ENCODE measurements around the gene HDAC1. TPM values are rescaled to one million over a fixed set of nuclear protein-coding genes. Genes with fewer than 3 reads are reported as not detected.

Gene HDAC1
- total and polyA plus RNA-seq, 2 of the 13 experiments (the other 11 are each of a cell fraction or from before 2014, with no cell fraction given): 93.5 to 189 TPM

DNA sequence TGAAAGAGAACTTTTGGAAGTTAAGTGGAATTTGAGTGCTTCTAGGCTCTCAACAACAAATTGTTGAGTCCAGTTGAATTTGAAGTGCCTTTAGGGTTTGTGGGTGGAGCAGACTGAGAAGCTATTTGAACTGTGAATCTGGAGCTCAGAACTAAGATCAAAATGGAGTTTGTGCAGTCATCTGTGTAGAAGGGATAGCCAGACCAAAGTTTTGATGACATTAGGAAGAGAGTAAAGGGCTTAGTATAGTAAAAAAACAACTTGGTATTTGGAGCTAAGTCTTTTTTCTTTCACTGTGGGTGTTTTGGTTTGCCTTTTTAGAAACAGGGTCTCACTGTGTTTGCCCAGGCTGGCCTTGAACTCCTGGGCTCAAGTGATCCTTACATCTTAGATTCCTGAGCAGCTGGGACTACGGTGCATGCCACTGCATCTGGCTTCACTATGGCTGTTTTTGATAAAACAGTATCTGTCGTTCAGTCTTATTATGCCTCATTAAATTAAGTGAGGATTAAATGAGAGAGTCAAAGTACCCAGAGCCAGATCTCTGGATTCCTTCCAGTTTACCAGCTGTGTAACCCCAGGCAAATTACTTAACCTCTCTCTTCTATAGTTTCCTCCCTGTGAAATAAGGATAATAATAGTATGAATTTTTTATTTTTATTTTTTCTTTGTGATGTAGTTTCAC lies 20.0 kb downstream of the HDAC1 start (continued):
- TF ChIP-seq ZNF710 (CRISPR knock-in tag; IDR thresholded peaks at IDR 0.05; ENCODE audit: borderline replicate concordance) (peak; percentile 24; the same call in 1 of the 2 replicates), MED1 (CRISPR knock-in tag; IDR thresholded peaks at IDR 0.05) (peak; percentile 47), NRL (CRISPR knock-in tag; IDR thresholded peaks at IDR 0.05; ENCODE audit: borderline replicate concordance) (no peak), HMG20B (CRISPR knock-in tag; conservative IDR thresholded peaks at IDR 0.05) (0 out of 2 replicates have a peak, but pooled peaks have one; percentile 32), HOXD1 (CRISPR knock-in tag; IDR thresholded peaks at IDR 0.05) (no peak), DMAP1 (CRISPR knock-in tag; IDR thresholded peaks at IDR 0.05) (no peak), SOX5 (CRISPR knock-in tag; IDR thresholded peaks at IDR 0.05; ENCODE audit: borderline replicate concordance) (peak; percentile 12; the same call in 1 of the 2 replicates), RBAK (CRISPR knock-in tag; IDR thresholded peaks at IDR 0.05) (no peak), ZNF652 (CRISPR knock-in tag; IDR thresholded peaks at IDR 0.05; ENCODE audit: borderline replicate concordance, low read depth) (no peak), GATAD2A (CRISPR knock-in tag; IDR thresholded peaks at IDR 0.05) (peak; percentile 73; the same call in 1 of the 2 replicates), TERF1 (CRISPR knock-in tag; IDR thresholded peaks at IDR 0.05) (no peak), ZNF816 (CRISPR knock-in tag; IDR thresholded peaks at IDR 0.05; ENCODE audit: borderline replicate concordance) (peak; percentile 51; the same call in 1 of the 2 replicates), ZBTB7B (CRISPR knock-in tag; IDR thresholded peaks at IDR 0.05) (0 out of 2 replicates have a peak, but pooled peaks have one; percentile 22), TAF15 (IDR thresholded peaks at IDR 0.05; ENCODE audit: low read depth, low read length, poor library complexity, severe bottlenecking) (no peak), EP300 (IDR thresholded peaks at IDR 0.05; ENCODE audit: low read depth in 2 of 2, low read length in 2 of 2) (peak in 1 of 2 experiments; percentile 39; a peak in 1 of 4 replicates), EP300 (CRISPR knock-in tag; IDR thresholded peaks at IDR 0.05; ENCODE audit: borderline replicate concordance) (no peak), ZNF281 (CRISPR knock-in tag; IDR thresholded peaks at IDR 0.05; ENCODE audit: borderline replicate concordance) (no peak), CENPT (CRISPR knock-in tag; IDR thresholded peaks at IDR 0.05; ENCODE audit: low read depth) (no peak)
- TF ChIP-seq, protein P1, sequence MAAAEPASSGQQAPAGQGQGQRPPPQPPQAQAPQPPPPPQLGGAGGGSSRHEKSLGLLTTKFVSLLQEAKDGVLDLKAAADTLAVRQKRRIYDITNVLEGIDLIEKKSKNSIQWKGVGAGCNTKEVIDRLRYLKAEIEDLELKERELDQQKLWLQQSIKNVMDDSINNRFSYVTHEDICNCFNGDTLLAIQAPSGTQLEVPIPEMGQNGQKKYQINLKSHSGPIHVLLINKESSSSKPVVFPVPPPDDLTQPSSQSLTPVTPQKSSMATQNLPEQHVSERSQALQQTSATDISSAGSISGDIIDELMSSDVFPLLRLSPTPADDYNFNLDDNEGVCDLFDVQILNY (CRISPR knock-in tag; conservative IDR thresholded peaks at IDR 0.05): no peak
- TF ChIP-seq, protein P2, sequence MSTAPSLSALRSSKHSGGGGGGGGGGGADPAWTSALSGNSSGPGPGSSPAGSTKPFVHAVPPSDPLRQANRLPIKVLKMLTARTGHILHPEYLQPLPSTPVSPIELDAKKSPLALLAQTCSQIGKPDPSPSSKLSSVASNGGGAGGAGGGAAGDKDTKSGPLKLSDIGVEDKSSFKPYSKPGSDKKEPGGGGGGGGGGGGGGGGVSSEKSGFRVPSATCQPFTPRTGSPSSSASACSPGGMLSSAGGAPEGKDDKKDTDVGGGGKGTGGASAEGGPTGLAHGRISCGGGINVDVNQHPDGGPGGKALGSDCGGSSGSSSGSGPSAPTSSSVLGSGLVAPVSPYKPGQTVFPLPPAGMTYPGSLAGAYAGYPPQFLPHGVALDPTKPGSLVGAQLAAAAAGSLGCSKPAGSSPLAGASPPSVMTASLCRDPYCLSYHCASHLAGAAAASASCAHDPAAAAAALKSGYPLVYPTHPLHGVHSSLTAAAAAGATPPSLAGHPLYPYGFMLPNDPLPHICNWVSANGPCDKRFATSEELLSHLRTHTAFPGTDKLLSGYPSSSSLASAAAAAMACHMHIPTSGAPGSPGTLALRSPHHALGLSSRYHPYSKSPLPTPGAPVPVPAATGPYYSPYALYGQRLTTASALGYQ (CRISPR knock-in tag; IDR thresholded peaks at IDR 0.05): peak; percentile 35; the same call in 1 of the 2 replicates

Measured in HepG2 (cell line).